ENCODE results near the gene OR2Y1.

DNA sequence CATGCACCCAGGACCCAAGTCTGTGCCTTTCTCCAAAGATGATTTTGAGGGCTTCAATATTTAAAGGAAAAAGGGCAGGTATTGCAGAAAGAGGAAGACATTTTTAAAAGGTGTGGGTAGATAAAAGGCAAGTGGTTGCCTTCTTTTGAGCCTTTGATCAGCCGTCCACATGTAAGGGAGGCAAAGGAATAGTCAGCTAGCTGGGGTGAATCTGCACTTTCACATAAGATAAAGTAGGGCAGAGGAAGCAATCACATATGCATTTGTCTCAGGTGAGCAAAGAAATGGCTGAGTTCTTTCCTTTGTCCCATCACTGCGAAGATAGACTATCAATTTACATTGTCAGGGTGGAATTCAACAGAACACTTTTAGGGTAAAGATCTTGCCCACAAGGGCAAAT is 42.9 kb upstream of the OR2Y1 start:
- TF ChIP-seq POLR2A (IDR thresholded peaks at IDR 0.05; ENCODE audit: low read depth, low read length) (no peak), NFE2L2 (IDR thresholded peaks at IDR 0.05; ENCODE audit: low read depth, low read length) (no peak), SMC3 (IDR thresholded peaks at IDR 0.05; ENCODE audit: low read depth, low read length) (no peak), MXI1 (IDR thresholded peaks at IDR 0.05; ENCODE audit: borderline replicate concordance, low read depth, low read length) (no peak), MAFK (IDR thresholded peaks at IDR 0.05; ENCODE audit: low read depth, low read length) (no peak), RFX5 (IDR thresholded peaks at IDR 0.05; ENCODE audit: low read depth, low read length) (no peak), BHLHE40 (IDR thresholded peaks at IDR 0.05; ENCODE audit: low read depth, low read length) (no peak)
- TF ChIP-seq, protein P1, sequence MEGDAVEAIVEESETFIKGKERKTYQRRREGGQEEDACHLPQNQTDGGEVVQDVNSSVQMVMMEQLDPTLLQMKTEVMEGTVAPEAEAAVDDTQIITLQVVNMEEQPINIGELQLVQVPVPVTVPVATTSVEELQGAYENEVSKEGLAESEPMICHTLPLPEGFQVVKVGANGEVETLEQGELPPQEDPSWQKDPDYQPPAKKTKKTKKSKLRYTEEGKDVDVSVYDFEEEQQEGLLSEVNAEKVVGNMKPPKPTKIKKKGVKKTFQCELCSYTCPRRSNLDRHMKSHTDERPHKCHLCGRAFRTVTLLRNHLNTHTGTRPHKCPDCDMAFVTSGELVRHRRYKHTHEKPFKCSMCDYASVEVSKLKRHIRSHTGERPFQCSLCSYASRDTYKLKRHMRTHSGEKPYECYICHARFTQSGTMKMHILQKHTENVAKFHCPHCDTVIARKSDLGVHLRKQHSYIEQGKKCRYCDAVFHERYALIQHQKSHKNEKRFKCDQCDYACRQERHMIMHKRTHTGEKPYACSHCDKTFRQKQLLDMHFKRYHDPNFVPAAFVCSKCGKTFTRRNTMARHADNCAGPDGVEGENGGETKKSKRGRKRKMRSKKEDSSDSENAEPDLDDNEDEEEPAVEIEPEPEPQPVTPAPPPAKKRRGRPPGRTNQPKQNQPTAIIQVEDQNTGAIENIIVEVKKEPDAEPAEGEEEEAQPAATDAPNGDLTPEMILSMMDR (conservative IDR thresholded peaks at IDR 0.05; ENCODE audit: low read depth, low read length), result no peak
